OCI-LY1 (cell line): ENCODE measurements around the gene MTOR.

Source experiments
- H2AFZ ChIP-seq: fragments of 200-600 bp; sonication (generic), shearing (Covaris generic); 2 replicates; pipeline ENCODE4 v1.6.0; 2014; ENCODE audit warnings: antibody characterized with exemption, mild to moderate bottlenecking, low read length
- H3F3A ChIP-seq: fragments of 200-600 bp; sonication (generic), shearing (Covaris generic); 2 replicates; pipeline ENCODE4 v1.6.0; 2014; ENCODE audit warnings: mild to moderate bottlenecking, antibody characterized with exemption, low read length, moderate library complexity; ENCODE audit not compliant: insufficient read depth
- H3K27ac ChIP-seq: fragments of 200-600 bp; sonication (generic); 2 replicates; pipeline ENCODE4 v1.5.1; 2014; ENCODE audit warnings: low read length, mixed run types, mild to moderate bottlenecking, low read depth; ENCODE audit not compliant: poor library complexity, severe bottlenecking
- H3K27me3 ChIP-seq: fragments of 200-600 bp; sonication (generic); 2 replicates; pipeline ENCODE4 v1.6.0; 2014; ENCODE audit warnings: antibody characterized with exemption, mild to moderate bottlenecking, low read length, moderate library complexity; ENCODE audit not compliant: insufficient read depth
- H3K36me3 ChIP-seq: fragments of 200-600 bp; sonication (generic); 2 replicates; pipeline ENCODE4 v1.6.1; 2014; ENCODE audit warnings: mild to moderate bottlenecking, antibody characterized with exemption, low read length, moderate library complexity, mixed read lengths; ENCODE audit not compliant: insufficient read depth
- H3K4me1 ChIP-seq: fragments of 200-600 bp; sonication (generic); 2 replicates; pipeline ENCODE4 v1.5.1; 2014; ENCODE audit warnings: mild to moderate bottlenecking, low read length, moderate library complexity; ENCODE audit not compliant: insufficient read depth, severe bottlenecking
- H3K4me2 ChIP-seq: fragments of 200-600 bp; sonication (generic), shearing (Covaris generic); 2 replicates; pipeline ENCODE4 v1.6.1; 2014; ENCODE audit warnings: low read length
- H3K4me3 ChIP-seq: fragments of 200-600 bp; sonication (generic); 2 replicates; pipeline ENCODE4 v1.5.1; 2014; ENCODE audit warnings: low read length, low read depth, mild to moderate bottlenecking, mixed read lengths; ENCODE audit not compliant: poor library complexity, severe bottlenecking
- H3K79me2 ChIP-seq: fragments of 200-600 bp; shearing (Covaris generic); 2 replicates; pipeline ENCODE4 v1.6.1; 2016; ENCODE audit warnings: mixed run types, low read length, mixed read lengths; ENCODE audit not compliant: insufficient read depth
- H3K9ac ChIP-seq: fragments of 200-600 bp; sonication (generic), shearing (Covaris generic); 2 replicates; pipeline ENCODE4 v1.6.1; 2014; ENCODE audit warnings: mild to moderate bottlenecking, low read length, mixed read lengths
- H3K9me2 ChIP-seq: fragments of 200-600 bp; sonication (generic), shearing (Covaris generic); 2 replicates; pipeline ENCODE4 v1.6.1; 2014; ENCODE audit warnings: low read depth, mild to moderate bottlenecking, low read length, mixed read lengths
- H3K9me3 ChIP-seq: fragments of 200-600 bp; shearing (Covaris generic); 2 replicates; pipeline ENCODE4 v1.6.1; 2014; ENCODE audit warnings: low read length, mixed read lengths
- H4K20me1 ChIP-seq: fragments of 200-600 bp; sonication (generic), shearing (Covaris generic); 2 replicates; pipeline ENCODE4 v1.6.0; 2016; ENCODE audit warnings: mild to moderate bottlenecking, low read length; ENCODE audit not compliant: insufficient read depth
- EZH2 ChIP-seq: fragments of 200-600 bp; sonication (generic), shearing (Covaris generic); IDR thresholded peaks from 2 replicates; pipeline ENCODE4 v1.8.0; 2017; ENCODE audit warnings: borderline replicate concordance, mixed run types, mild to moderate bottlenecking, antibody characterized with exemption, low read length, moderate library complexity, mixed read lengths
- TF ChIP-seq, protein P1 (sequence below): fragments of 200-600 bp; sonication (generic), shearing (Covaris generic); IDR thresholded peaks from 2 replicates; pipeline ENCODE4 v1.5.1; 2017; ENCODE audit warnings: mild to moderate bottlenecking, antibody characterized with exemption, low read length, moderate library complexity, mixed read lengths

Gene MTOR

GRCh38 chr1:11143401-11143800, 119.0 kb downstream of the MTOR start:
- Histone ChIP-seq H3K4me2 (peak overlapping the region; percentile 26; the same call in 1 of the 2 replicates), H3K4me1 (peaks cover 29% of the 10 kb centered on the region), H3F3A (no peaks in the 10 kb centered on the region; the same call in 1 of the 2 replicates), H3K27me3 (no peaks in the 10 kb centered on the region), H3K36me3 (peaks cover 70% of the 10 kb centered on the region), H3K27ac (peak overlapping the region; percentile 93), H4K20me1 (no peaks in the 10 kb centered on the region), H3K79me2 (no peaks in the 10 kb centered on the region), H3K4me3 (no peak overlapping the region), H2AFZ (no peak overlapping the region), H3K9me3 (no peaks in the 10 kb centered on the region), H3K9ac (peak overlapping the region; percentile 57), H3K9me2 (no peaks in the 10 kb centered on the region)
- TF ChIP-seq EZH2: no peak
- TF ChIP-seq, protein P1, sequence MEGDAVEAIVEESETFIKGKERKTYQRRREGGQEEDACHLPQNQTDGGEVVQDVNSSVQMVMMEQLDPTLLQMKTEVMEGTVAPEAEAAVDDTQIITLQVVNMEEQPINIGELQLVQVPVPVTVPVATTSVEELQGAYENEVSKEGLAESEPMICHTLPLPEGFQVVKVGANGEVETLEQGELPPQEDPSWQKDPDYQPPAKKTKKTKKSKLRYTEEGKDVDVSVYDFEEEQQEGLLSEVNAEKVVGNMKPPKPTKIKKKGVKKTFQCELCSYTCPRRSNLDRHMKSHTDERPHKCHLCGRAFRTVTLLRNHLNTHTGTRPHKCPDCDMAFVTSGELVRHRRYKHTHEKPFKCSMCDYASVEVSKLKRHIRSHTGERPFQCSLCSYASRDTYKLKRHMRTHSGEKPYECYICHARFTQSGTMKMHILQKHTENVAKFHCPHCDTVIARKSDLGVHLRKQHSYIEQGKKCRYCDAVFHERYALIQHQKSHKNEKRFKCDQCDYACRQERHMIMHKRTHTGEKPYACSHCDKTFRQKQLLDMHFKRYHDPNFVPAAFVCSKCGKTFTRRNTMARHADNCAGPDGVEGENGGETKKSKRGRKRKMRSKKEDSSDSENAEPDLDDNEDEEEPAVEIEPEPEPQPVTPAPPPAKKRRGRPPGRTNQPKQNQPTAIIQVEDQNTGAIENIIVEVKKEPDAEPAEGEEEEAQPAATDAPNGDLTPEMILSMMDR: no peak

- Histone ChIP-seq H3K9me2 (no peaks in the 10 kb centered on the region), H3K9ac (peak overlapping the region; percentile 57), H3K4me1 (peaks cover 29% of the 10 kb centered on the region), H2AFZ (no peak overlapping the region), H3K4me2 (peak overlapping the region; percentile 26; the same call in 1 of the 2 replicates), H3K27ac (peak overlapping the region; percentile 93), H3F3A (no peaks in the 10 kb centered on the region; the same call in 1 of the 2 replicates), H3K36me3 (peaks cover 72% of the 10 kb centered on the region), H3K9me3 (no peaks in the 10 kb centered on the region), H3K27me3 (no peaks in the 10 kb centered on the region), H3K4me3 (no peak overlapping the region), H3K79me2 (no peaks in the 10 kb centered on the region), H4K20me1 (no peaks in the 10 kb centered on the region)
- TF ChIP-seq, protein P1: no peak
- TF ChIP-seq EZH2: no peak
Observed at GRCh38 chr1:11142618-11143391, 119.5 kb downstream of the MTOR start.

- H3K4me1 ChIP-seq: peaks cover 17% of the 10 kb centered on the region
- no peaks in the 10 kb centered on the region for H4K20me1 ChIP-seq
- H3K79me2 ChIP-seq: no peaks in the 10 kb centered on the region
- TF ChIP-seq EZH2: no peak
- TF ChIP-seq, protein P1: no peak
- H3F3A ChIP-seq: no peaks in the 10 kb centered on the region; the same call in 1 of the 2 replicates
- H3K9me3 ChIP-seq: no peaks in the 10 kb centered on the region
- no peak overlapping the region for H3K4me3 ChIP-seq
- no peak overlapping the region for H3K4me2 ChIP-seq
- H3K36me3 ChIP-seq: peaks cover 60% of the 10 kb centered on the region
- H2AFZ ChIP-seq: no peak overlapping the region
- H3K9ac ChIP-seq: no peak overlapping the region
- H3K27me3 ChIP-seq: no peaks in the 10 kb centered on the region
- H3K27ac ChIP-seq: no peak overlapping the region
- H3K9me2 ChIP-seq: no peaks in the 10 kb centered on the region
Observed at GRCh38 chr1:11138952-11139351, 123.4 kb downstream of the MTOR start.
